Measurements from ENCODE around the gene SLC24A4. TPM values are rescaled to one million over a fixed set of nuclear protein-coding genes. Genes with fewer than 3 reads are reported as not detected.

Gene SLC24A4
- total RNA-seq, 1 donor from 2014 or later: 3.5 TPM

GRCh38 chr14:92494512-92494911 is 171.5 kb downstream of the SLC24A4 start:
- intact Hi-C loops (cut with DNase I): no loop called here
- no peak for TF ChIP-seq CTCF (IDR thresholded peaks at IDR 0.05)
- ATAC-seq (peak in 1 of 2 donors; percentile 20), DNase-seq (no peak)
- no peak overlapping the region for H3K4me3 ChIP-seq
- no peaks in the 10 kb centered on the region for H3K36me3 ChIP-seq
- H3K27ac ChIP-seq: peak overlapping the region; percentile 33
- H3K9me3 ChIP-seq: no peaks in the 10 kb centered on the region
- peaks cover 30% of the 10 kb centered on the region for H3K4me1 ChIP-seq
- H3K27me3 ChIP-seq (ENCODE audit: low read depth): no peaks in the 10 kb centered on the region

GRCh38 chr14:92495027-92495426 is 172.1 kb downstream of the SLC24A4 start:
- DNase-seq (no peak), ATAC-seq (peak; percentile 51 to 68)
- Histone ChIP-seq H3K27ac (peak overlapping the region; percentile 33), H3K4me3 (no peak overlapping the region), H3K27me3 (ENCODE audit: low read depth) (no peaks in the 10 kb centered on the region), H3K4me1 (peaks cover 24% of the 10 kb centered on the region), H3K36me3 (no peaks in the 10 kb centered on the region), H3K9me3 (no peaks in the 10 kb centered on the region)
- intact Hi-C loops (cut with DNase I): no loop called here
- no peak for TF ChIP-seq CTCF (IDR thresholded peaks at IDR 0.05)

GRCh38 chr14:92496191-92496857 is 173.4 kb downstream of the SLC24A4 start:
- H3K4me3 ChIP-seq: no peak overlapping the region
- peaks cover 13% of the 10 kb centered on the region for H3K4me1 ChIP-seq
- no peak overlapping the region for H3K27ac ChIP-seq
- no peaks in the 10 kb centered on the region for H3K27me3 ChIP-seq (ENCODE audit: low read depth)
- no peaks in the 10 kb centered on the region for H3K9me3 ChIP-seq
- no peaks in the 10 kb centered on the region for H3K36me3 ChIP-seq
- ATAC-seq (no peak), DNase-seq (no peak)
- intact Hi-C loops (cut with DNase I): no loop called here
- TF ChIP-seq CTCF (IDR thresholded peaks at IDR 0.05): no peak

DNA sequence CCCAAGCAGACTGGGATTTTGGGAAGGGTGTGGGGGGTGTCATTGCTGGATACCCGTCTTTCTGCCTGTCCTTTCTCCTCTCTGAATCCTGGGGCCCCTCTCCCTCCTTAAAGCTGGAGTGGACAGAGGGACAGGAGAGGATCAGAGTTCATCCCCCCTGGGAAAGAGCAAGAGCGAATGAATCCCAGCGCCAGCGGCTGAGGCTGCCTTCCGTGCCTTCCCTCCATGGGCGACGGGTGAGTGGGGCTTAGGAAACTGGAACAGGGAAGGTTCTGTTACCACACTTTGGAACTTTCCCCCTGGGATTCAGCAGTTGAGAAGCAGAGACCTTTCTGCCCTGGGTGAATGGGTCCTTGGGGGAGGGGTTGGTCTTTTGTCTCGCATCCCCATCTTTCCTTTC is 174.4 kb downstream of the SLC24A4 start:
- no peak for TF ChIP-seq CTCF (IDR thresholded peaks at IDR 0.05)
- H3K27me3 ChIP-seq (ENCODE audit: low read depth): no peaks in the 10 kb centered on the region
- no peak overlapping the region for H3K27ac ChIP-seq
- intact Hi-C loops (cut with DNase I): no loop called here
- no peak overlapping the region for H3K4me3 ChIP-seq
- no peaks in the 10 kb centered on the region for H3K36me3 ChIP-seq
- no peaks in the 10 kb centered on the region for H3K9me3 ChIP-seq
- no peak for DNase-seq
- peaks cover 2% of the 10 kb centered on the region for H3K4me1 ChIP-seq
- ATAC-seq: no peak

DNA sequence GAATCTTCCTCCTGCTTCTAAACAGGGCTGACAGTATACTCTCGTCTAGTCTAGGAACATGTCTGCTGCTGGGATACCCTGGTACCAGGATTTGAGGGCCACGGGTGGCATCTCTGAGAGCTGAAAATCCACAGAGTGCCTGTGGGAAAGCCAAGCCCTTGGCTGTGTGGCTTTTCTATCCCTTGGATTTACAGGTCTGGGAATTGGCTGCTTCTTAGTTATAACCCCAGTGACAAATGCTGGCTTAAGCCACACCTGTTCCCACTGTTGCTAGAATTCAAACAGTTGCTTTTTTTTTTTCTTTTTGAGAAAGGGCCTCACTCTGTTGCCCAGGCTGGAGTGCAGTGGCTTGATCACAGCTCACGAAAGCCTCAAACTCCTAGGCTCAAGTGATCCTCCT is 176.3 kb downstream of the SLC24A4 start:
- Histone ChIP-seq H3K27ac (no peak overlapping the region), H3K4me3 (no peak overlapping the region), H3K36me3 (no peaks in the 10 kb centered on the region), H3K4me1 (peaks cover 9% of the 10 kb centered on the region), H3K9me3 (no peaks in the 10 kb centered on the region), H3K27me3 (ENCODE audit: low read depth) (no peaks in the 10 kb centered on the region)
- DNase-seq: no peak
- intact Hi-C loops (cut with DNase I): no loop called here
- no peak for ATAC-seq
- no peak for TF ChIP-seq CTCF (IDR thresholded peaks at IDR 0.05)

Data from lower lobe of right lung (tissue), 2 donors.